Measurements from ENCODE around the gene RNFT1.
"Not testable (repeated sequence)": the region's sequence is repeated elsewhere in the genome, so short reads cannot be mapped to it uniquely, and the experiment has no call there.

Gene RNFT1

GRCh38 chr17:59964482-59965328 lies at the start of gene RNFT1:
RNFT1 (minus strand) TSS chr17:59964740; CDS start chr17:59964663, 77 bp downstream.
- peak; percentile 94 for DNase-seq

- not testable (repeated sequence) for DNase-seq
Measured at GRCh38 chr17:60009326-60009725, 44.8 kb upstream of the RNFT1 start.

- not testable (repeated sequence) for DNase-seq
Measured at GRCh38 chr17:60008377-60008776, 43.8 kb upstream of the RNFT1 start.

GRCh38 chr17:60006160-60006559 lies 41.6 kb upstream of the RNFT1 start:
- no peak for DNase-seq

- DNase-seq: not testable (repeated sequence)
Measured at GRCh38 chr17:60004561-60004960, 40.0 kb upstream of the RNFT1 start.

- DNase-seq: not testable (repeated sequence)
Measured at GRCh38 chr17:60002405-60002804, 37.9 kb upstream of the RNFT1 start.

GRCh38 chr17:59996608-59997007 lies 32.1 kb upstream of the RNFT1 start:
- not testable (repeated sequence) for DNase-seq

GRCh38 chr17:59975166-59975565 lies 10.6 kb upstream of the RNFT1 start:
- not testable (repeated sequence) for DNase-seq

- not testable (repeated sequence) for DNase-seq
Measured at GRCh38 chr17:59973483-59973882, 8.9 kb upstream of the RNFT1 start.

GRCh38 chr17:59972778-59973177 lies 8.2 kb upstream of the RNFT1 start:
- no peak for DNase-seq

GRCh38 chr17:59971771-59972170 lies 7.2 kb upstream of the RNFT1 start:
- DNase-seq: peak; percentile 6

GRCh38 chr17:59963738-59964481 lies 630 bp downstream of the RNFT1 start:
- DNase-seq: peak; percentile 72

- DNase-seq: no peak
Measured at GRCh38 chr17:59962739-59963318, 1.7 kb downstream of the RNFT1 start.

GRCh38 chr17:59959574-59959973 lies 5.0 kb downstream of the RNFT1 start:
- not testable (repeated sequence) for DNase-seq

- no peak for DNase-seq
Measured at GRCh38 chr17:59954856-59955255, 9.7 kb downstream of the RNFT1 start.

- DNase-seq: no peak
Measured at GRCh38 chr17:59950049-59950448, 14.5 kb downstream of the RNFT1 start.

- not testable (repeated sequence) for DNase-seq
Measured at GRCh38 chr17:59947310-59947709, 17.2 kb downstream of the RNFT1 start.

GRCh38 chr17:59946433-59946832 lies 18.1 kb downstream of the RNFT1 start:
- DNase-seq: not testable (repeated sequence)

- no peak for DNase-seq
Measured at GRCh38 chr17:59941131-59941530, 23.4 kb downstream of the RNFT1 start.

GRCh38 chr17:59940697-59941096 lies 23.8 kb downstream of the RNFT1 start:
- DNase-seq: peak; percentile 28

- not testable (repeated sequence) for DNase-seq
Measured at GRCh38 chr17:59933317-59933716, 31.2 kb downstream of the RNFT1 start.

GRCh38 chr17:59930768-59931167 lies 33.8 kb downstream of the RNFT1 start:
- DNase-seq: not testable (repeated sequence)

GRCh38 chr17:59930121-59930520 lies 34.4 kb downstream of the RNFT1 start:
- DNase-seq: not testable (repeated sequence)

Data from DMS53 (cell line).